Glutamatergic neuron (in vitro differentiated cells): ENCODE results near the gene TRDN. TPM values are rescaled to one million over a fixed set of nuclear protein-coding genes. Genes with fewer than 3 reads are reported as not detected.

Experiments
- DNase-seq: peaks from one replicate; pipeline ENCODE4 v3.0.0; 2022
- H3K27ac Mint-ChIP-seq: one replicate; pipeline ENCODE4 v1.8.0; 2020; ENCODE audit warnings: mild to moderate bottlenecking, mixed read lengths, inconsistent platforms; ENCODE audit not compliant: unreplicated experiment
- H3K27me3 Mint-ChIP-seq: one replicate; pipeline ENCODE4 v1.8.0; 2020; ENCODE audit warnings: mild to moderate bottlenecking, moderate library complexity, mixed read lengths, inconsistent platforms; ENCODE audit not compliant: unreplicated experiment
- H3K36me3 Mint-ChIP-seq: one replicate; pipeline ENCODE4 v1.8.0; 2020; ENCODE audit warnings: mild to moderate bottlenecking, mixed read lengths, inconsistent platforms; ENCODE audit not compliant: unreplicated experiment
- H3K4me1 Mint-ChIP-seq: one replicate; pipeline ENCODE4 v1.8.0; 2020; ENCODE audit warnings: mild to moderate bottlenecking, low read depth, mixed read lengths, inconsistent platforms; ENCODE audit not compliant: unreplicated experiment
- H3K4me3 Mint-ChIP-seq: one replicate; pipeline ENCODE4 v1.8.0; 2020; ENCODE audit warnings: mild to moderate bottlenecking, mixed read lengths, inconsistent platforms; ENCODE audit not compliant: unreplicated experiment
- H3K9me3 Mint-ChIP-seq: one replicate; pipeline ENCODE4 v1.8.0; 2020; ENCODE audit warnings: mild to moderate bottlenecking, moderate library complexity, mixed read lengths, inconsistent platforms; ENCODE audit not compliant: unreplicated experiment
- total RNA-seq: library from RNA; stranded (reverse); fragmentation: NEBNext Ultra II Directional; extraction: Animal tissue kit (Norgen Biotek cat#: 25700); gene quantifications from one replicate; pipeline ENCODE4 v1.2.1, GENCODE V29; 2021; ENCODE audit not compliant: unreplicated experiment
- TF ChIP-seq, protein P1 (sequence below): fragments of 200-600 bp; sonication (generic); IDR thresholded peaks from one replicate; pipeline ENCODE4 v1.5.0; 2021; ENCODE audit not compliant: partially characterized antibody, unreplicated experiment

Gene TRDN
- total RNA-seq, 1 donor from 2014 or later: not detected

DNA sequence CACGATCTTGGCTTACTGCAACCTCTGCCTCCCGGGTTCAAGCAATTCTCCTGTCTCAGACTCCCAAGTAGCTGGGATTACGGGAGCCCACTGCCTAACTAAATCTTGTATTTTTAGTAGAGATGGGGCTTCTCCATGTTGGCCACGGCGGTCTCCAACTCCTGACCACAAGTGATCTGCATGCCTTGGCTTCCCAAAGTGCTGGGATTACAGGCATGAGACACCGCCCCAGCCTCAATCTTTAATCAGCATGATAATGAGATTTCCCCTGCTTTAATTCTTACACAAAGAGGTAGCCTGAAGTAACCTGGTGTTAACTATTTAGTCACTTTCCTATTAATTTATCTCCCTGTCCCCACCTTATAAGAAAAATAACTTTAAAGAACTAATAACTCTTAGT lies 31.3 kb upstream of the TRDN start:
- no peaks in the 10 kb centered on the region for H3K36me3 Mint-ChIP-seq
- no peaks in the 10 kb centered on the region for H3K27me3 Mint-ChIP-seq
- H3K27ac Mint-ChIP-seq: no peak overlapping the region
- TF ChIP-seq, protein P1, sequence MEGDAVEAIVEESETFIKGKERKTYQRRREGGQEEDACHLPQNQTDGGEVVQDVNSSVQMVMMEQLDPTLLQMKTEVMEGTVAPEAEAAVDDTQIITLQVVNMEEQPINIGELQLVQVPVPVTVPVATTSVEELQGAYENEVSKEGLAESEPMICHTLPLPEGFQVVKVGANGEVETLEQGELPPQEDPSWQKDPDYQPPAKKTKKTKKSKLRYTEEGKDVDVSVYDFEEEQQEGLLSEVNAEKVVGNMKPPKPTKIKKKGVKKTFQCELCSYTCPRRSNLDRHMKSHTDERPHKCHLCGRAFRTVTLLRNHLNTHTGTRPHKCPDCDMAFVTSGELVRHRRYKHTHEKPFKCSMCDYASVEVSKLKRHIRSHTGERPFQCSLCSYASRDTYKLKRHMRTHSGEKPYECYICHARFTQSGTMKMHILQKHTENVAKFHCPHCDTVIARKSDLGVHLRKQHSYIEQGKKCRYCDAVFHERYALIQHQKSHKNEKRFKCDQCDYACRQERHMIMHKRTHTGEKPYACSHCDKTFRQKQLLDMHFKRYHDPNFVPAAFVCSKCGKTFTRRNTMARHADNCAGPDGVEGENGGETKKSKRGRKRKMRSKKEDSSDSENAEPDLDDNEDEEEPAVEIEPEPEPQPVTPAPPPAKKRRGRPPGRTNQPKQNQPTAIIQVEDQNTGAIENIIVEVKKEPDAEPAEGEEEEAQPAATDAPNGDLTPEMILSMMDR: no peak
- H3K9me3 Mint-ChIP-seq: no peaks in the 10 kb centered on the region
- no peak for DNase-seq
- H3K4me3 Mint-ChIP-seq: no peak overlapping the region
- no peaks in the 10 kb centered on the region for H3K4me1 Mint-ChIP-seq

DNA sequence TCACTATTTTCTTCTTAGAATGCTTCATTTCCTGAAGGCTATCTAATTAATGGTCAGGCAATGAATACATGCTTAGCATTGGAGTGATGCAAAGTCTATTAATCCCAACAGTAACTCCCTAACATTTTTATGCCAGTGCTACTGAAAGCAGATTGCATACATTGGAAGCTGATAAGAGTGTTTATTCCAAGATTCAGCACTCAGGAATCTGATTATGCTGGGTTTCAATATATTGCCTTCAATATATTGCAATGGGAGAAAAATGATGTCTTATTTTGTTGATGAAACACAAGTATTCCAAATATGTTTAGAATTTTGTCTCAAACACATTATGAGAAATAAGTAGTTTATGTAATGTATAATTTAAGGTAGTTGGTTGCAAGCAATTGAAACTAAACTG lies 26.7 kb upstream of the TRDN start:
- TF ChIP-seq, protein P1: no peak
- Mint-ChIP-seq H3K36me3 (no peaks in the 10 kb centered on the region), H3K4me3 (no peak overlapping the region), H3K4me1 (no peaks in the 10 kb centered on the region), H3K27me3 (no peaks in the 10 kb centered on the region), H3K27ac (no peak overlapping the region), H3K9me3 (no peaks in the 10 kb centered on the region)
- DNase-seq: no peak

DNA sequence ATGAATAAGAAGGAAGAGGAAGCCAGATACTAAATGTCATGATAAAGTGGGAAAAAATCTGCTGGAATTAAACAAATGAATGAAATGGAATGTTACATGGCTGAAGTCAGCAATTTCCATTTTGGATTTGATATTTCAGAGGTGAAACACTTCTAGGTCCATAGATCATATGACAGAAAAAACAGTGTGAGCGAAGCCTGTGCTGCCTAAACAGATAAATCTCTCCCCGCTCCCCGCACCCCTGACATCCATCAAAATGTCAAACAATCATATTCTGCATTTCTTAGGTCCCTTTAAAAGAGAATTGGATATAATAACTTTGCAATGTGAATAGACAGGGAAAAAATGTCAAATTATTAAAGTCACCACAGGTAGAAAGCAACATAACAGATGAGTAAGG lies 26.0 kb upstream of the TRDN start:
- no peaks in the 10 kb centered on the region for H3K9me3 Mint-ChIP-seq
- TF ChIP-seq, protein P1: no peak
- no peak overlapping the region for H3K27ac Mint-ChIP-seq
- H3K4me1 Mint-ChIP-seq: no peaks in the 10 kb centered on the region
- no peaks in the 10 kb centered on the region for H3K27me3 Mint-ChIP-seq
- H3K4me3 Mint-ChIP-seq: no peak overlapping the region
- no peak for DNase-seq
- H3K36me3 Mint-ChIP-seq: no peaks in the 10 kb centered on the region

GRCh38 chr6:123661105-123661891 lies 24.5 kb upstream of the TRDN start:
- Mint-ChIP-seq H3K4me1 (no peaks in the 10 kb centered on the region), H3K4me3 (no peak overlapping the region), H3K27me3 (no peaks in the 10 kb centered on the region), H3K36me3 (no peaks in the 10 kb centered on the region), H3K27ac (no peak overlapping the region), H3K9me3 (no peaks in the 10 kb centered on the region)
- TF ChIP-seq, protein P1: no peak
- no peak for DNase-seq

DNA sequence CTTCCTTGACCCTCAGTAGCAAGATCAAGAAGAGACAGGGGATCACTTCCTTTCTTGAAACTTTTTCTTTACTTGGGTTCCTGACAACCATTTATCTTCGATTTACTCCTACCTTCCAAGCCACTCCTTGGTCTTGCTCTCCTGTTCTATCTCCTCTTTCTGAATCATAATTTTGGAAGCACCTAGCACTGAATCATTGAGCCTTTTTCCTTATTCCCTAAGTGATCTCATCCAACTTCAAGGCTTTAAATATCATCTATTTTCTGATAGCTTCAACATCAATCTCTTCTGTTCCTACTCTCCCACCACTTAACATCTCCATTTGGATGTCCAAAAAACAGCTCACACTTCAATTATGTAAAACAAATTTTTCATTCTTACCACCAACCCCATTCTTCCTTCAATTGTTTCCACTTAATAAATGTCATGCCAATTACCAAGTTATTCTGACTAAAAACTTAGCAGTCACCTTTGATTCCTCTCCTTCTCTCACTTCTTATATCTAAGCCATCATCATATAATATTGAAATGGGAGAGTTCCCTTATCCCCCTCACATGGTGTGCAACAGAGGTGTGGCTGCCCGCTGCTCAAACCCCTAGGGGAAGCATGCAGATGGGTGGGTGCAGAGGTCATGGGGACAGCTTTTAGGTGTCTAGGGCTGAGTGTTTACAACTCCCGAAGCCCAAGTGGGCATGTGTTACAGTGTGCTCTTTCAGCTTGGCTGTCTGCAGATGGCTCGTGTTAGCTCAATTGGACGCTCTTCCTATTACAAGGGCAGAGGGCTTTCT lies 23.4 kb upstream of the TRDN start:
- Mint-ChIP-seq H3K9me3 (no peaks in the 10 kb centered on the region), H3K27me3 (no peaks in the 10 kb centered on the region), H3K4me3 (no peak overlapping the region), H3K36me3 (no peaks in the 10 kb centered on the region), H3K4me1 (no peaks in the 10 kb centered on the region), H3K27ac (no peak overlapping the region)
- TF ChIP-seq, protein P1: no peak
- DNase-seq: no peak
